ENCODE measurements around the gene FLNB.

The FLNB gene

DNA sequence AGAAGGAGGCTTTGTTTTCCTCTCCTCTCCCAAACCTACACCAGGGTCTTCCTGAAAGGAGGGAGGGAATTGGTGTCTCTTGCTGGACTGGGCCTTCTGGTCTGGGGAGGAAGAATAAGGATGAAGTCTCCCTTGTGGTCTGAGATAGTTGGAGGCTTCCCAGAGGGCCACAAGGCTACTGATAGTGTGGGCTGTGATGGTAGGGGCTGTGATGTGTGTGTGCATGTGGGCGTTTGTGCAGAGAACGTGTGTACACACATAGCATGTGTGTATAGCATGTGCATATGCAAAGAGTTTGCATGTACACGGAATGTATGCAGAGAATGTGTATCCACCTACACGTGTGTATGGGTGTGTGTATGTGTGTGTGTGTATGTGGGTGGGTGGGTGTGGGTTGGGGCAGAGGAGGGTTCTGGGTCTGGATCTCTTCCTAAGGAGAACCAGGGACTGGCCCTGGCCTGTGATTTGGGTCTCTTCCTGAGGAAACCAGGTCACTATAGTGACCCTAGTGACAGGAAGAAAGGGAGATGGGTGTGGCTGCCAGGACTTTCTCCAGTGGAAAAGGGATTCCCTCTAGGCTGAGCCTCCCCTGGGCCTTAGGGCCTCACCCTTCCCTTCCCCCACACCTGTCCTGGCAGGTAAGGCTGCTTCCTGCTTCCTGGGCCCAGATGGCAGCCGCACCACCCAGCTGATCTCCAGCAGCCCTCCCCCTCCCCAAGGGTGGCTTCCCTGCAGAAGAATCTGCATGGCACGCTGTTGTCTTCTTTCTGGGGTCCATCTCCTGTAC, 1.7 kb downstream of the FLNB start:
- DNase-seq = no peak

DNA sequence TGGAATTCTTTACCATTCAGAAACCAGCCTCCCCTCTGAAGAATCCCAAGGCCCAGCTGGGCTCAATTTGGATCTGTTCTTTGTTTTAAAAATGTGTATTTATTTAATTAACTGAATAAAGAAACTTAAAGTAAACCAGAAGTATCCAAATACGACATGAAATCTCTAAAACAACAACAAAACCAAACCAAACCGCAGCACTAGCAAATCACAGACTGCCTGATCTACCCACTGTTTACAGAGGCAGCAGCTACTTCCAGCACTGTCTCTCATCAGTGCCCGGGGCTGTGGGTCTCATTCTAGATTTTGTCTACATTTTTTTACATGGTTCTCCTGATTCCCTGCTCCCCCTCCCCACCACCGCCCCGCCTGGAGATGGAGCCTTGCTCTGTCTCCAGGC, 2.3 kb downstream of the FLNB start:
- DNase-seq = no peak

DNA sequence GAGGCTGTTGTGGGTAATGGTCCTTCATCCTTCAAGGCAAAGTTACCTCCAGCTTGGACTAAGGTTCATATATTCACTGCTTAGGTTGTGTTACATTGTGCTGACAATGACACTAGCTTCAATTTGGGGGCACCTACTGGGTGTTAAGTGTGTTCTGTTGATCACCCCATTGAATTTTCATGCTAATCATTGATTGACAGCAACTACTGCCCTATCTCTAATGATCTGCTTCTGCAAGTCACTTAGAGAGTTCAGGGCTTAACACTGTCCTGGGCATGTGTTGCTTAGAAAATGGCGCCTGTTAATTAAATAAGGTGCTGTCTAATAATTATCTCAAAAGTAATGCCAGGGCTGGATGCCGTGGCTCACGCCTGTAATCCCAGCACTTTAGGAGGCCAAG, 3.4 kb downstream of the FLNB start:
- DNase-seq = no peak

DNA sequence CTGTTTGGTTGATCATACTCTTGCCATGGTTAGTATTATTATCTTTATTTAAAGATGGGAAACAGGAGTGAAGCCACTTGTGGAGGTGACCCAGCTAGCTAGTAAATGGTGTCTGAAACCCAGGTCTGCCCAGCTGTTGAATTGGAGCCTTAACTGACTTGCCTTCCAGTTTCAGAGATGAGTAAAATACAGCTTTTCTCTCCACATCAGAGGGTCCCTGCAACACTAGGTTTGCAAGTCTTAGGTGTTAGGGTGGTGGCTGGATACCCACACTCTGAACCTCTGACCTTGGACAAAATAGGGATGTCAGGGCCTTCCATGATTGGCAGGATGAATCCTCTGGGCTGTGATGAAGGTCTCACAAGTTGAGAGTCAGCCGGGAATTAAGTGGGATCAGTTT, 4.1 kb downstream of the FLNB start:
- DNase-seq = no peak

DNA sequence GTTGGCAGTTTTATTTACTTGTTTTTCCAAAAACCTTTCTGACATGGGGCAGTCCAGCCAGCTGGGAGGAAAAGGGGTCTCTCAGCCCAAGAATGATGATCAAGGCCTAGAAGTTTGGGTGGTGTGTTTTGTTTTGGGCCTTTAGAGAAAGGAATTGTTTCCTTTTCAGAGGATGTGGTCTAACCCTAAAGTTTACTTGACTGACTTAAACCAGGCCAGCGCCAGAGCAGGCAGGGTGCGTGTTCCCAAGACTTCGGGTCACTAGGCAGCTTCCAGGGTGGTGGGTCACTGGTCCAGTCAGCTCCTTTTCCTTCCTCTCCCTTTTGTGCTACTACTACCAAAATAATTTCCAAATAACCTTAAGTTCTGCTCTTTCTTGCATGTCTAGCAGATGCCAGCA, 4.9 kb downstream of the FLNB start:
- DNase-seq = no peak

DNA sequence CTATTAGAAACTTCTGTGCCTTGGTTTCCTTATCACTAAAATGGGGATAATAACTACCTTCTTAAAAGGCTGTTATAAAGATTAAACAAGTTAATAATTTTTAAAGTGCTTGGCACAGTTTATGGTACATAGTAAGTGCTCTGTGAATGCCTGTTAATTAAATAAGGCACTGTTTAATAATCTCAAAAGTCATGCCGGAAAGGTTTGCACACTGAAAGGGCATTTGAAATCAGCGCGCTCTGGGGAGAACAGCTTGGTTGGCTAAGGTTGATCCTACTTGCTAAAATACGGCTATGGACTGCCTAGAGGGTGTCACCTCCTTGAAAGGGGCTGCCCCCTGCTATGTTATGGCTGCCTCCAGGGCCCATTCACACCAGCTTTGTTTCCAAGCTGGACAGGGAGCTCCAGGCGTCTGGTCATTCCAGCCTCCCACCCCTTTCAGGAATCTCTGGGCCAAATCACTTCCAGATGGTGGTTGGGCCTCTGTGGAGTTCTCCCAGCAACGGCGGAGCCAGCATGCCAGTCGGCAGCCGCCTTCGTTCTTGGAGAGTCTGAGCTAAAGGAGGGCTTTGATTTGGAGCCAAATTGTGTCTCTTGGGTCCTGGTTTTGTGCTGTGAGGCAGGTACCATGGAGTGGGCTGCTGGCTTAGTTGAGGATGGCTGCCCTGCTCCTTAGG, 5.9 kb downstream of the FLNB start:
- no peak for DNase-seq

DNA sequence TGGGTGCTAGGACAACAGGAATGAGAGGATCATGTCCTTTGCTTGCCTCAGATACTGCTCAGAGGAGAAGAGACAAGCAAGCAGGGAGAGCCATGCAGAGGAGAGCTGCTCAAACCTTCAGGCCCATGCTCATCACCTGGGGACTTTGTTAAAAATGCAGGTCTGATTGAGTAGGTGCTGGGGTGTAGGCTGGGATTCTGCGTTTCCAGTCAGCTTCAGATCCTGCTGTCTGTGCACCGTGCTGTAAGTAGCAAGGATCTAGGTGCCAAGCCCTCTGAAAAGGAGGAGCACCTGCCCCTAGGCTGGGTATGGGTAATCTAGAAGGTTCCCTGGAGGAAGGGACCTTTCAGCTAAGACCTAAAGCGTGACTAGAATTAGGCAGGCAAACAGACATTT, 7.3 kb downstream of the FLNB start:
- no peak for DNase-seq

DNA sequence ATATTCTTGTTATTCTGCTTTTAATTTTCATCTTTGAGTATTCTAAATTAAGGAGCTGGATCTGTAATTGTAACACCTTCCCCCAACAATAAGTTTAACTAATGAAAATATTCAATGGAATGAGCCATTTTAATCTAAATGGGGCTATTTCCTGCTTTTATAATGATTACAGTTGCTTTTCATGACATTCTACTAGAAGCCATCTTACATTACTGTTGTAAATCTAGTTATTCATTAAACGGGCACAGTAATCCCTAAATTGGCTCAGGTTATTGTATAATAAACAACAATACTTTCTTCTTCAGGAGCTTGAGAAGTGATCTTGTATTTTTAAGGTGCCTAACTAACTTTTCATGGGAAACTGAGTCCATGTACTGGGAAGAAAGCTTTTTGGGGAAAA, 8.5 kb downstream of the FLNB start:
- DNase-seq = no peak

DNA sequence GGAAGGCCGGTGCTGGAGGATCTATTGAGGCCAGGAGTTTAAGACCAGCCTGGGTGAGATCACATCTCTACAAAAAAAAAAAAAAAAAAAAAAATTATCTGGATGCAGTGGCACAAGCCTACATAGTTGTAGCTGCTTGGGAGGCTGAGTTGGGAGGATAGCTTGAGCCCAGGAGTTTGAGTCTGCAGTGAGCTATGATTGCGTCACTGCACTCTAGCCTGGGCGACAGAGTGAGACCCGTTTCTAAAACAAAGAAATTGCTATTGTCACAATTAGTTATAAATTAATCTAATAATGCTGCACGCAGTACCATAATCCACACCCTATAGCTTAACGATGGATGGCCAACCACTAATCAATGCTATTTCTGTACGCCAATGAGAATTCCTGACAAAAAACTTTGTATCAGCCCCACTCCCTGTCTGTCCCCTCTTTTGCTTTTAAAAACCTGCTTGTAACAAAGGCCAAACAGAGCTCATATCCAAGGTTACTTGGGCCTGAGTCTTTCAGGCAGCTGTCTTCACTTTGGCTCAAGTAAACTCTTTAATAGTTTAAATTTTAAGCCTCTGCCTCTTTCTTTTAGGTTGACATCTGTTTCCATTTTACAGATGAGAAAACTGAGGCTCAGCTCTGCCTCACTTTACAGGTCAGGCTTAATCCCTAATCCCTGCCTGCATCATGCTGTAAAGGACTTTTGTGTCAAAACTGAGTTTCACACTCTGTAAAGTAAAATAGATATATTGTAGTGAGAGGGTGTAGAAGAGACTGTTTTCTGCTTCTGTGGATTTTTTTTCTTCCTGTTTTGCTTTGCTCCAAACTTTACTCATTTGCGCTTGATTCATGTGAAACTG, 10.9 kb downstream of the FLNB start:
- DNase-seq = no peak

DNA sequence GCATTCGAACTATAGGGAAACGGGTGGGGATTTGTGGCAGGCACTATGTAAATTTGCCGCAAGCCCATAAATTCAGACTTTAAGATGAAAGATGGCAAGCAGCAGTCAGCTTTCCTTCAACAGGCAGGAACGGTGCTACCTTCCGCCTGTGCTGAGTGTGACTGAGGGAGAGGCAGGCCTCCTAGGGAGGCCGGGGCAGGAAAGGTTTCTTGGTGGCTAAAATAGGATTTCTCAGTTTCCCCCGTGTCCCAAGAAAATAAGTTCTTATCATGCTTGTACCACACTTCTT, 12.5 kb downstream of the FLNB start:
- DNase-seq = no peak

DNA sequence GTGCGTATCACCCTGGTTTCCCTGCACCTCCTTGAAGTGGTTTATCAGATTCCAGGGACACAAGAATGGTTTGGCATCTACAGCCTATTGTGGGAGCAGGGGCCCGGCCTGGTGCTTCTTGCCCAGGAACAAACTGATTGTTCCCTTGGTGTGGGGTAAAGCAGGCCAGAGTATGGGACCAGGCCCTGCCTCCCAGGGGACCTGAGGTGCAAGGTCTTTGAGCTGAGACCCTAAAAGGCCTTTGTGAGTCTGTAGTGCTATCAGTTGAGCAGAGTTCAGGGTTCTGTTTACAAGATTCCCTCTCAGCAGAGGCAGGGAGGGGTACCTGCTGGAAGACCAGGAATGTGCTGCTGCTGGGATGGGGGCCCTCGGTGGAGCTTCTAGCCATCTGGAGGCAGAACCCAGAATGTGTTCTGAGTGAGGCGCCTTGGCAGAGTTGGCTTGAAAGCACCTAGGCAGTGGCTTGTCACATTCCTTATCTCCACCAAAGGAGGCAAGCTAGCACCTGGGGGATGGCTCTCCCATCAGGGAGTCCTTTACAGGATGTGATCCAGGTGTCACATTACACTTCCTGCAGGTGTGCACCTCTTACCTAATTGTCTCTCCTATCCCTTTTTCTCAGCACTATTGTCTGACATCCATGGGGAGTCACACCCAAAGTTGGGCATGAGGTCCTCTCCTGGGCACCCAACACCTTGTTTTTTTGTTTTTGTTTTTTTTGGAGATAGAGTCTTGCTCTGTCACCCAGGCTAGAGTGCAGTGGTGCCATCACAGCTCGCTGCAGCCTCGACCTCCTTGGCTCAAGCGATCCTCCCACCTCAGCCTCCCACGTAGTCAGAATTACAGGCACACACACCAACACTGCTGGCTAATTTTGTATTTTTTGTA, 13.1 kb downstream of the FLNB start:
- DNase-seq = no peak

DNA sequence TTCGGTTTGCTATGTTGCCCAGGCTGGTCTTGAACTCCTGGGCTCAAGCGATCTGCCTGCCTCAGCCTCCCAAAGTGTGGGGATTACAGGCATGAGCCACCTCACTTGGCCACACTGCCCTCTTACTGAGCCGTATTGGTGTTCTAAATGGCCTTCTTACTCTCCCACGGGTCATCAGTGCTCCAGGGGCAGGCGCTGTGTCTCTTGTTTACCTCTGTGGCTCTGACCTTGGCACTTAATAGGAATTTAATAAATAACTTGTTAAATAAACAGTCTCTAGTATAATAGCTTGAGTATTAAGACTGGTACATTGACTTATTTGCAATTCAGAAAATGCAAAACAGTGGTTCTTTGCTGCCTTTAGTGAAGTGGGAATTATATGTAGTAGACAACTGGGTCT, 13.7 kb downstream of the FLNB start:
- DNase-seq = no peak

DNA sequence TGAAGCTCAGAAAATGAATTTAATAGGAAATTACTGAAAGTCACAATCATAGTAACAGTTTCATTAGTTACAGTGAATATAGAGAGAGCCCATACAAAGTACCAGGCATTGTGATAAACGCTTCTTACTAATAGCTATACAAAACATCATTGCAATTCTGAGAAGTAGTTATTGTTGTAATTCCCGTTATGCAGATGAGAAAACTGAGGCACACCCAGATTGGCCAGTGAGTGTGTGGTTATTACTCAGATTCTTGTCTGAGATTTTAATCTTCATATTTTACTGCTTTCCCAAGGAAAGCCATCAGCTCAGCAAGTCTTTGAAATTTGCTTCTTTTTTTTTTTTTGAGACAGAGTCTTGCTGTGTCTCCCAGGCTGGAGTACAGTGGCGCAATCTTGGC, 14.3 kb downstream of the FLNB start:
- DNase-seq = no peak

DNA sequence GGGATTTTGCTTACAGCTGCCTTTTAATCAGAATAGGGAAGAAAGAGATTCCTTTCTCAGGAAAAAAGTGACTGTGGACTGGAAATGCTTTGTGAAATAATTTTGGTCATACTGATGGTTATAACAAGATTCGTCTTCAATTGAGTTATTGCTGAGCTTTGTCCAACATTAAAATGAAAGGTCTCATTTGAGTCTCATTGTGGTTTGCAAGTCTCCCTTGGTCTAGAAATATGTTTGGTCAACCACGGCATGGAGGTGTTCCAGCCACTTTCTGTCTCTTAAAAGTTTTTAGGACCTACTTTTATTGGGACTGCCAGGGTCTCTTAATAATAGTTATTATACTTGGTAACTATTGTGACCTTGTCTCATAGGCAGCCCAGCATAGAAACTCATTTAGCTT, 15.3 kb downstream of the FLNB start:
- DNase-seq = no peak

DNA sequence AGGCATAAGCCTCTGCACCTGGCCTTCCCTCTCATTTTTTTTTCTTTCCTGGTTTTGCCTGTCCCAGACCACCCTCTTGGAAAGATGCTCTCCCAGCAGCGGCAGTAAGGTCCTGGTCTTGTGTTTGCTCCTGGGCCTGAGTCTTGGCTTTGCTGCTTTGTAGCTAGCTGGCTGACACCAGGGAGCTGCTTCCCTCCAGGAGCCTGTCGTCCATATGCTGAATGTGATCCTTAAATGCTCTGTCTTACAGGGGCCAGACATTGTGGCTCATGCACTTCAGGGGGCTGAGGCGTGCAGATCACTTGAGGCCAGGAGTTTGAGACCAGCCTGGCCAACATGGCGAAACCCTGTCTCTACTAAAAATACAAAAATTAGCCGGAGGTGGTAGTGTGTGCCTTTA, 17.2 kb downstream of the FLNB start:
- DNase-seq = no peak

DNA sequence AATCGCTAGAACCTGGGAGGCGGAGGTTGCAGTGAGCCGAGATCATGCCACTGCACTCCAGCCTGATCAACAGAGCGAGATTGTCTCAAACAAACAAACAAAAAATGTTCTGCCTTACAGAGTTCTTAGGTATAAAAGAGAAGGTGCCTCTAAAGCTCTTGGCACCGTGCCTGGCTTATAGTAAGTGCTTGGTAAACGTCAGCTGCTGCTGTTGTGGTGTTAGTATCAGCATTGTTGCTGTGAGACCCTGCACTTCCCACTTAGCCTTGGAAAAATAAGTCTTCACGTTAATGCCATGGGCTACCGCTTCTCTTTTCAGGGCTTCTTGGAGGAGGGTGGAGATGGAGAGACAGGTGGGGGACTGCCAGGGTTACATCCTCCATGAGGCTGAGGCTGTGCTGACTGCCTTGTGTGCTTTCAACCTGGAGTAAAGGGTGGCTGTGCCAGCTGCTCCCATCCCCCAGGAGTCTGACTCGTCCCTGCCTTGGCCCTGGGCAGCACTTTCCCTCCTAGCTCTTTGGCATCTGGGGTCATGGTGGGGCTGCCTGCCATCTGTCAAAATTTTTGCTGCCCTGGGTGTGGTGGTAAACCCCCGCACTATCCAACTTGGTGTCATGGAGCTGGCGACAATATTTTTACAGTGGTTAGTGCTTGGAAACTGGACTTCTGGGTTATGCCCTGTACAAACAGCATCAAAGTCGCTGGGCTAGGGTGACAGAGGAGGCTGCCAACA, 17.8 kb downstream of the FLNB start:
- no peak for DNase-seq

DNA sequence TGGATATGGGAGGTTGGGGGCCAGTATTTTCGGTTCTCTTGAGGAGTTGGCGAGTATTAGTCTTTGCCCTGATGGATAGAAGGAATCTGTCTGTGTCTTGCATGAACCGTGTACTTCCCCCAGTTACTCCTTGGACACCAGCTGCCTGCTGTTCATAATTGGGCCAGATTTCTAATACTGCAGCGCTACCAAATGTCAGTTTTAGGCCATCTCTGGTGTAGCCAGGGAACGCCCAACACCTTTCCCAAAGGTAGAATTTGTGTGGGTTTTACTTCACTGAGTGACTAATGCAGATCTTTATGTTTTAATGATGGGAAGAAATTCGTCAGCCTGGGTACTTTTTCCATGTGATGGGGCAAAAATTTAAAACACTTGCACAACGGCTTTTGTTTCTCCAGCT, 18.4 kb downstream of the FLNB start:
- DNase-seq = no peak

DNA sequence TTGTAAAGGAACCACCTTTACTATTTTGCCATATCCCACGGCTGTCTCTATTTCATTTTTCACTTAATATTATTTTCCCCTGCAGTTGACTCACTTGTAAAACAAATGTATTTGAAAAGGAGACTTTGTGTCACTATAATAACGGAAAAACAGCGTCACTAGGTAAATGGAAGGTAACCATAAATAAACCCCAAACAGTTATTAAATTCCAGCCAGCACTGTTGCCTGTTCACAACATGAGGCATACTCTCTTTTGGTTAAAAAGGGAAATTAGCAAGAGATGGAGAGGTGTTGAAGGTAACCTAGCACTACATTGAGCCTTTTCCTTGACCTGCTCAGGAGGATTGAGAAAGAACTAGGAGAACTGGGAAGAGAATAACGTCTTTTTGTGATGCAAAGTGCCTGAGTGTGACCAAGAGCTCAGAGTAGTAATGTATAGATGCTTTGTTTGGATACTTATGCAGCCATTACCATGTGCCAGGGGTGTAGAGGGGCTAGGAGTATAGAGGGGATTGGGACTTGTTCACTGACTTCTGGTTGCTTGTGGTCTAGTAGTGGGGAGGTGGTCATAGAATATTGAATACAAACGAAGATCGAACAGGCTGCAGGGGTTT, 19.6 kb downstream of the FLNB start:
- DNase-seq = no peak

DNA sequence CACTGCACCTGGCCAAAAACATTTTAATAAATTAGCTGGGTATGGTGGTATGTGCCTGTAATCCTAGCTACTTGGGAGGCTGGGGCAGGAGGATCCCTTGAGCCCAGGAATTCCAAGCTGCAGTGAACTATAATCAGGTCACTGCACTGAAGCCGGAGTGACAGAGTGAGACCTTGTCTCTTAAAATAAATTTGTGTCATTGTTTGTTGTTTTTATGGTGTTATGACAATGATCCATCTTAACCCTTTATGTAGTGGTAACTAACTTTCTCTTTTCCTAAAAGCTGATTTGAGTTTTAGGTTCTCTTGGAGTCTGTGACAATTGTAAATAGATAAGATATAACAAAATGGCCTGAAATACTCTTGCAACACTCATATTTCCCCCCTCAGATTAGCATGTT, 20.7 kb downstream of the FLNB start:
- DNase-seq = no peak

DNA sequence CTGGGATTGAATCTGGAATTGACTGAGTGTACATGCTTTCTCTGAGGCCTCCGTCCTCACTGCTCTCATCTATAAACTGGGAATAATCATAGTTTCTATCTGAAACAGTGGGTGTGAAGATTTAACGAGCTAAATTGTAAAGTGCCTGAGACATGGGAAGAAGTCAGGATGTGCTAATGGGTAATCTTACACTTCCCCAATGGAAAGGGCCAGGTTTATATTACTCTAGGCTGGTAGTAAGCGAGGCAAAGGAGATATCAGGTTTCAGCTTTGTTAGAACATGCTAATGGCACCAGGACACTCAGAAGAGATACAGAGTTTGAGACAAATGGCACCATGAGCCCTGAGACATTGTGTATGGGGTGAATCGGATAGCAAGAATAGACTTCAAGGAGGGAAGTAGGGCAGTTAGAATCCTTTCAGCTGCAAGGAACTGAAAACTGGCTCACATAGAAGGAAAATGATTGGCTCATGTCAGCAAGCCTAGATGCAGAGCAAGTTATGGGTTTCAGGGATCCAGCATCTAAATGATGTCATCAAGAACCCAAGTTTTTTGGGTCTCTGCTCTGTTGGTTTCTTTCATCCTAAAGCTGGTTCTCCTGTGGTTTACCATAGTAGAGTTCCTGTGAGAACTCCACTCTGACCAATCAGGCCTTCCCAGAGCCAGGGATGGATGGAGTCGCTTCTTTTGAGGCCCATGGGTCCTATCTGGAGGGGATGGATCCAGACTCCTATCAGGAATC, 21.8 kb downstream of the FLNB start:
- no peak for DNase-seq

DNA sequence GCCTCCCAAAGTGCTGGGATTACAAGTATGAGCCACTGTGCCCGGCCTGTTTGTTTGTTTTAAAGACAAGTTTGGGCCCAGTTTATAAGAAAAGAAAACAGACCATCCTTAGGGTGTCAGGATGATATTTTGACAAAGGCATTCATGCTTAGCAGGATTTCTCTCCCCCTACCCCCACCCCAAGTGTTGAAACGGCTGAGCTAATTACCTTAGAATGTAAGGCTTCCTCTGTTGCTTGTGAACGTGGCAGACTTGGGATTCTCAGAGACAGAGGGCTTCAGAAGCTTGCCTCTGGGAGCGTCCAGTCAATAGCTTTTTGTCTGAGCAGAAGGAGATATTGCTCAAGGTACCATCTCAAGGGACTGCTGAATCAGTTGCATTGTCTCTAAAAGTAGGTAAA, 24.0 kb downstream of the FLNB start:
- no peak for DNase-seq
